Tibial artery (tissue), 4 donors: ENCODE measurements around the gene OR1N1.

Source experiments
- DNase-seq, 2 donors: peaks; one replicate each; pipeline ENCODE4 v3.0.0-alpha.2; 2019
- H3K27ac ChIP-seq, 2 donors: fragments of 200-600 bp; sonication (generic) in 1 of 2; 1 replicate in 1 of 2; 2 replicates in 1 of 2; pipeline ENCODE4 v1.5.1; 2018 to 2019; ENCODE audit warnings: mild to moderate bottlenecking in 1 of 2
- H3K27me3 ChIP-seq, 2 donors: fragments of 200-600 bp; sonication (generic) in 1 of 2; one replicate each; pipeline versions ENCODE4 v1.5.1 to v1.6.0; 2016 to 2019
- H3K36me3 ChIP-seq, 3 donors: fragments of 200-600 bp; sonication (generic) in 2 of 3; one replicate each; pipeline ENCODE4 v1.5.1; 2016 to 2019; ENCODE audit warnings: mild to moderate bottlenecking in 2 of 3
- H3K4me1 ChIP-seq, 4 donors: fragments of 200-600 bp; sonication (generic) in 2 of 4; 1 replicate in 3 of 4; 2 replicates in 1 of 4; pipeline ENCODE4 v1.5.1; 2016 to 2019
- H3K4me3 ChIP-seq, 2 donors: fragments of 200-600 bp; sonication (generic) in 1 of 2; 1 replicate in 1 of 2; 2 replicates in 1 of 2; pipeline ENCODE4 v1.5.1; 2018 to 2019; ENCODE audit warnings: mild to moderate bottlenecking in 2 of 2
- H3K9me3 ChIP-seq, 3 donors: fragments of 200-600 bp; sonication (generic) in 1 of 3; one replicate each; pipeline ENCODE4 v1.5.1; 2016 to 2019
- CTCF ChIP-seq, 2 experiments: fragments of 200-600 bp in 1 of 2; fragments of 450-650 bp in 1 of 2; IDR thresholded peaks; one replicate each; pipeline ENCODE4 v1.5.1; 2017 to 2019; ENCODE audit warnings: antibody characterized with exemption in 2 of 2, mild to moderate bottlenecking in 1 of 2, moderate library complexity in 1 of 2
- intact Hi-C: fragments of 100-400 bp; cut with DNase I; formaldehyde crosslinking; loops from one replicate; pipeline ENCODE4 v1.15.0; 2023; ENCODE audit warnings: low total_unique reads

Gene OR1N1

GRCh38 chr9:122498883-122499288, 28.2 kb downstream of the OR1N1 start:
- Histone ChIP-seq H3K36me3 (no peaks in the 10 kb centered on the region), H3K4me1 (no peaks in the 10 kb centered on the region), H3K9me3 (peaks cover 0 to 8% (median 0%) of the 10 kb centered on the region in 3 donors), H3K4me3 (no peak overlapping the region), H3K27ac (no peak overlapping the region), H3K27me3 (peaks cover 0 to 11% of the 10 kb centered on the region in 2 donors)
- intact Hi-C loops, result no loop called here
- no peak for DNase-seq
- TF ChIP-seq CTCF (IDR thresholded peaks at IDR 0.05), result peak in 1 of 2 experiments; percentile 36

- H3K9me3 ChIP-seq, result no peaks in the 10 kb centered on the region
- no peaks in the 10 kb centered on the region for H3K4me1 ChIP-seq
- intact Hi-C loops, result no loop called here
- H3K27ac ChIP-seq, result no peak overlapping the region
- no peak overlapping the region for H3K4me3 ChIP-seq
- no peaks in the 10 kb centered on the region for H3K36me3 ChIP-seq
- TF ChIP-seq CTCF (IDR thresholded peaks at IDR 0.05), result no peak
- DNase-seq, result no peak
- peaks cover 0 to 12% of the 10 kb centered on the region in 2 donors for H3K27me3 ChIP-seq
Observed at GRCh38 chr9:122479062-122479461, 48.0 kb downstream of the OR1N1 start.

- no peak for TF ChIP-seq CTCF (IDR thresholded peaks at IDR 0.05)
- H3K36me3 ChIP-seq, result no peaks in the 10 kb centered on the region
- H3K4me1 ChIP-seq, result no peaks in the 10 kb centered on the region
- H3K27ac ChIP-seq, result no peak within 1 kb of the TSS
- no peak within 1 kb of the TSS for H3K4me3 ChIP-seq
- H3K27me3 ChIP-seq, result peaks cover 0 to 12% of the 10 kb centered on the region in 2 donors
- intact Hi-C loops, result no loop called here
- DNase-seq, result no peak
- H3K9me3 ChIP-seq, result no peaks in the 10 kb centered on the region
Observed at GRCh38 chr9:122477826-122478225, 49.3 kb downstream of the OR1N1 start, which contains the start of gene OR1J1. Gene OR1J1 (minus strand): TSS chr9:122477926. CDS start chr9:122477926, 0 bp downstream.

GRCh38 chr9:122477346-122477745, 49.7 kb downstream of the OR1N1 start:
- Histone ChIP-seq H3K27me3 (peaks cover 0 to 12% of the 10 kb centered on the region in 2 donors), H3K4me3 (no peak overlapping the region), H3K27ac (no peak overlapping the region), H3K4me1 (no peaks in the 10 kb centered on the region), H3K36me3 (no peaks in the 10 kb centered on the region), H3K9me3 (no peaks in the 10 kb centered on the region)
- TF ChIP-seq CTCF (IDR thresholded peaks at IDR 0.05), result no peak
- intact Hi-C loops, result no loop called here
- no peak for DNase-seq
